ENCODE results near the gene SFRP4. TPM values are rescaled to one million over a fixed set of nuclear protein-coding genes. Genes with fewer than 3 reads are reported as not detected.

The SFRP4 gene
- total and polyA plus RNA-seq, 2 donors (not counting 1 experiment from before 2014, with no cell fraction given) = 1.5 to 7.3 TPM

DNA sequence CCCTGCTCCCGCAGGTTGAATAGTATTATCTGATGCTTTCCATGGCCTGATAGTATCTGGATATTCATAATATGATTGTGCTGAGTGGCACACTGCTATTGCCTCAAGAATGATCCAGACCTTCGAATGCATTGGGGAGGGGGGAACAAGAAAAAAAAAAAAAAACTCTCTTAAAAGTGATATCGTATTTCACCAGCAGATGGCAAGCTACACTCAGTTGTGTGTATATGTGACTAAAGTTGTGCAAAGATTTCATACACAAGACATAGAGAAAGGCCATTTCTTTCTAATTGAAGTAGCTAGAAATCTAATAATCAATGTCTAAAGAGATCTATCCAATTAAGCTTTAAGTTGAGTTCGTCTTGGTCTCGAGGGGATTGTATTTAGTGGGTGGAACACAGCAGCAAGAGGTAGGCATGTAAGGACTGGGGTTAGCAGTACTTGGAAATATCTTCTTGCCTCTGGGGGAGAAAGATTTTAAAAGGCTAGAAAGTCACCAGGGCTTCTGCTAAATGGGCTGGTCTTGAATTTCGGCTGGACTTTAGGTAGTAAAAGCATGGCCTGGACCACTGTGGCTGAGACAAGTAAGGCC is 15.3 kb downstream of the SFRP4 start:
- no peak overlapping the region for H3K9ac ChIP-seq (ENCODE audit: insufficient read depth, low read length)
- TF ChIP-seq EZH2 (IDR thresholded peaks at IDR 0.05; ENCODE audit: low read length, missing control alignments) = no peak
- TF ChIP-seq, protein P1, sequence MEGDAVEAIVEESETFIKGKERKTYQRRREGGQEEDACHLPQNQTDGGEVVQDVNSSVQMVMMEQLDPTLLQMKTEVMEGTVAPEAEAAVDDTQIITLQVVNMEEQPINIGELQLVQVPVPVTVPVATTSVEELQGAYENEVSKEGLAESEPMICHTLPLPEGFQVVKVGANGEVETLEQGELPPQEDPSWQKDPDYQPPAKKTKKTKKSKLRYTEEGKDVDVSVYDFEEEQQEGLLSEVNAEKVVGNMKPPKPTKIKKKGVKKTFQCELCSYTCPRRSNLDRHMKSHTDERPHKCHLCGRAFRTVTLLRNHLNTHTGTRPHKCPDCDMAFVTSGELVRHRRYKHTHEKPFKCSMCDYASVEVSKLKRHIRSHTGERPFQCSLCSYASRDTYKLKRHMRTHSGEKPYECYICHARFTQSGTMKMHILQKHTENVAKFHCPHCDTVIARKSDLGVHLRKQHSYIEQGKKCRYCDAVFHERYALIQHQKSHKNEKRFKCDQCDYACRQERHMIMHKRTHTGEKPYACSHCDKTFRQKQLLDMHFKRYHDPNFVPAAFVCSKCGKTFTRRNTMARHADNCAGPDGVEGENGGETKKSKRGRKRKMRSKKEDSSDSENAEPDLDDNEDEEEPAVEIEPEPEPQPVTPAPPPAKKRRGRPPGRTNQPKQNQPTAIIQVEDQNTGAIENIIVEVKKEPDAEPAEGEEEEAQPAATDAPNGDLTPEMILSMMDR (conservative IDR thresholded peaks at IDR 0.05 in 1 of 2, IDR thresholded peaks at IDR 0.05 in 1 of 2; ENCODE audit: low read depth in 1 of 2, low read length in 2 of 2) = peak; percentile 35 to 60
- H3K4me2 ChIP-seq (ENCODE audit: extremely low read depth, insufficient read depth, low read length) = no peak overlapping the region
- DNase-seq (ENCODE audit: low read depth in 2 of 2) = peak; percentile 59 to 65
- peaks cover 10% of the 10 kb centered on the region for H3K4me1 ChIP-seq (ENCODE audit: control insufficient read depth, extremely low read depth, insufficient read depth, low read length)
- no peak overlapping the region for H3K27ac ChIP-seq (ENCODE audit: insufficient read depth, low read length)
- no peaks in the 10 kb centered on the region for H3K9me3 ChIP-seq (ENCODE audit: control insufficient read depth, insufficient read depth, low read depth, low read length)
- H3K36me3 ChIP-seq (ENCODE audit: control insufficient read depth, insufficient read depth, low read length) = no peaks in the 10 kb centered on the region
- no peaks in the 10 kb centered on the region for H3K27me3 ChIP-seq (ENCODE audit: control insufficient read depth, insufficient read depth, low read length)
- H2AFZ ChIP-seq (ENCODE audit: low read length) = no peak overlapping the region
- H3K79me2 ChIP-seq (ENCODE audit: control insufficient read depth, insufficient read depth, low read length) = no peaks in the 10 kb centered on the region
- H4K20me1 ChIP-seq (ENCODE audit: control insufficient read depth, extremely low read depth, insufficient read depth, low read length) = no peaks in the 10 kb centered on the region
- no peak overlapping the region for H3K4me3 ChIP-seq (replicated peaks in 1 of 4; ENCODE audit: control extremely low read depth in 1 of 4, insufficient read depth in 1 of 4, low read depth in 3 of 4, low read length in 4 of 4)

DNA sequence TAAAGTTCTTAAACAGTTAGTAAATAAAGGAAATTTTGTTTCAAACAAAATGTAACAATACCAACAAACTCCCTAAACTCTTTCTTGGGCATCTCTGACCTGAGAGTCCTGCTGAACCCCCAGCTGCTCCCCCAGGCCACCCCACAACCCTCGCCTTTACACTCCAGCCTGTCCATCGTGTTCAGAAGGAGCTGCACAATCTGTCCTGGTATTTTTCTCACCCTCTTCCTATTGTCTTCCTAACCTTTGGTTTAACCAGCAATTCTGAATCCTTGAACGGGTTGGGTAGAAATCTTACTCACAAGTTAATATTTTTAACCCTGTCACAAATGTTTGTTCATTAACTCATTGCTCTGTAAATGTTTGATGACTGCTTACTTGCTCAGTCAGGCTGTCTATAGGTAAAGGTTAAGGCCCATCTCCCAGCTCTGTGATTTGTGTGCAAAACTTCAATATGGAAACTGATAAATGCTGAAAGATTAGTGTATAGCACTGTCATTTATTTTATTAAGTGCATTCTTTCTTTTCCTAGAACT is 16.8 kb downstream of the SFRP4 start:
- H3K36me3 ChIP-seq (ENCODE audit: control insufficient read depth, insufficient read depth, low read length) = no peaks in the 10 kb centered on the region
- H3K4me3 ChIP-seq (replicated peaks in 1 of 4; ENCODE audit: control extremely low read depth in 1 of 4, insufficient read depth in 1 of 4, low read depth in 3 of 4, low read length in 4 of 4) = no peak overlapping the region
- no peaks in the 10 kb centered on the region for H3K9me3 ChIP-seq (ENCODE audit: control insufficient read depth, insufficient read depth, low read depth, low read length)
- no peak overlapping the region for H3K27ac ChIP-seq (ENCODE audit: insufficient read depth, low read length)
- no peak for TF ChIP-seq EZH2 (IDR thresholded peaks at IDR 0.05; ENCODE audit: low read length, missing control alignments)
- TF ChIP-seq, protein P1 (conservative IDR thresholded peaks at IDR 0.05 in 1 of 2, IDR thresholded peaks at IDR 0.05 in 1 of 2; ENCODE audit: low read depth in 1 of 2, low read length in 2 of 2) = no peak
- no peaks in the 10 kb centered on the region for H3K27me3 ChIP-seq (ENCODE audit: control insufficient read depth, insufficient read depth, low read length)
- H4K20me1 ChIP-seq (ENCODE audit: control insufficient read depth, extremely low read depth, insufficient read depth, low read length) = no peaks in the 10 kb centered on the region
- no peak overlapping the region for H3K9ac ChIP-seq (ENCODE audit: insufficient read depth, low read length)
- H3K79me2 ChIP-seq (ENCODE audit: control insufficient read depth, insufficient read depth, low read length) = no peaks in the 10 kb centered on the region
- H3K4me2 ChIP-seq (ENCODE audit: extremely low read depth, insufficient read depth, low read length) = no peak overlapping the region
- H3K4me1 ChIP-seq (ENCODE audit: control insufficient read depth, extremely low read depth, insufficient read depth, low read length) = peaks cover 10% of the 10 kb centered on the region
- DNase-seq (ENCODE audit: low read depth in 2 of 2) = no peak
- H2AFZ ChIP-seq (ENCODE audit: low read length) = no peak overlapping the region

DNA sequence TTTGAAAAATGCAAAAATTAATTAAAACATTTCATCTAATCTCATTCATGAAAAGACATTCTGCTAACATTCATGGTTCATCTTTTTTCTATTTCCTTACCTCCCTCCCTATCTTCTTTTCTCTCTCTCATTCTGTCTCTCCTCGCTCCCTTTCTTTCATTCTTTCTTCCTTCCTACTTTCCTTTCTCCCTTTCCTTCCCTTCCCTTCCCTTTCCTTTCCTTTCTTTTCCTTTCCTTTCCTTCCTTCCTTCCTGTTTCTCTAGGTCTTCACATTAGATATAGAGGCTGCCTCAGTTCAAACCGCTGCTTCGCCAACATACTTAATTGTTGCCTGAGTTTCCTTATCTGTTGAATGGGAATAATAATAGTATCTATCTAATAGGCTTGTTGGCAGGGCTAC is 21.9 kb downstream of the SFRP4 start:
- Histone ChIP-seq H3K9ac (ENCODE audit: insufficient read depth, low read length) (no peak overlapping the region), H3K9me3 (ENCODE audit: control insufficient read depth, insufficient read depth, low read depth, low read length) (no peaks in the 10 kb centered on the region), H3K27ac (ENCODE audit: insufficient read depth, low read length) (no peak overlapping the region), H3K36me3 (ENCODE audit: control insufficient read depth, insufficient read depth, low read length) (no peaks in the 10 kb centered on the region), H3K79me2 (ENCODE audit: control insufficient read depth, insufficient read depth, low read length) (no peaks in the 10 kb centered on the region), H3K4me1 (ENCODE audit: control insufficient read depth, extremely low read depth, insufficient read depth, low read length) (no peaks in the 10 kb centered on the region), H3K4me3 (replicated peaks in 1 of 4; ENCODE audit: control extremely low read depth in 1 of 4, insufficient read depth in 1 of 4, low read depth in 3 of 4, low read length in 4 of 4) (no peak overlapping the region), H4K20me1 (ENCODE audit: control insufficient read depth, extremely low read depth, insufficient read depth, low read length) (no peaks in the 10 kb centered on the region), H3K27me3 (ENCODE audit: control insufficient read depth, insufficient read depth, low read length) (no peaks in the 10 kb centered on the region), H3K4me2 (ENCODE audit: extremely low read depth, insufficient read depth, low read length) (no peak overlapping the region), H2AFZ (ENCODE audit: low read length) (no peak overlapping the region)
- DNase-seq (ENCODE audit: low read depth in 2 of 2) = no peak
- no peak for TF ChIP-seq EZH2 (IDR thresholded peaks at IDR 0.05; ENCODE audit: low read length, missing control alignments)
- TF ChIP-seq, protein P1 (conservative IDR thresholded peaks at IDR 0.05 in 1 of 2, IDR thresholded peaks at IDR 0.05 in 1 of 2; ENCODE audit: low read depth in 1 of 2, low read length in 2 of 2) = no peak

Measured in fibroblast of lung (primary cell).